Stimulated activated naive CD8-positive, alpha-beta T cell treated with anti-CD3 and anti-CD28 coated beads, Interleukin-15, Interleukin-2, amounts not matched to agents 100 U/mL and 50 U/mL, for 24 hours (primary cell): ENCODE results near the gene CYB5R4.

Source experiments
- ATAC-seq: fragments of 150-1000 bp; cut with Tn5 transposase; one replicate; pipeline ENCODE4 v1.10.0; 2021
- DNase-seq: peaks from one replicate; pipeline ENCODE4 v3.0.0; 2021

The CYB5R4 gene

GRCh38 chr6:83985308-83985713 is 125.8 kb downstream of the CYB5R4 start:
- DNase-seq: no peak

GRCh38 chr6:83985715-83986114 is 126.2 kb downstream of the CYB5R4 start:
- DNase-seq (no peak), ATAC-seq (no peak)

More at GRCh38 chr6:83985308-83985713, 125.8 kb downstream of the CYB5R4 start:
- no peak for ATAC-seq

GRCh38 chr6:83998021-83998584 is 138.6 kb downstream of the CYB5R4 start:
- ATAC-seq: no peak
- no peak for DNase-seq

- ATAC-seq (no peak), DNase-seq (no peak)
These were observed 141.6 kb downstream of the CYB5R4 start for GRCh38 chr6:84001119-84001518.

GRCh38 chr6:84002226-84002625 is 142.7 kb downstream of the CYB5R4 start:
- DNase-seq (no peak), ATAC-seq (no peak)

GRCh38 chr6:84003131-84003530 is 143.6 kb downstream of the CYB5R4 start:
- DNase-seq (no peak), ATAC-seq (no peak)

- DNase-seq (no peak), ATAC-seq (no peak)
These were observed 144.2 kb downstream of the CYB5R4 start for GRCh38 chr6:84003654-84004053.

- no peak for ATAC-seq
- DNase-seq: no peak
These were observed 148.4 kb downstream of the CYB5R4 start for GRCh38 chr6:84007871-84008270.

- DNase-seq (no peak), ATAC-seq (no peak)
These were observed 153.9 kb downstream of the CYB5R4 start for GRCh38 chr6:84013354-84013753.

GRCh38 chr6:84013931-84014330 is 154.4 kb downstream of the CYB5R4 start:
- DNase-seq: no peak
- ATAC-seq: no peak

- no peak for ATAC-seq
- no peak for DNase-seq
These were observed 156.5 kb downstream of the CYB5R4 start for GRCh38 chr6:84016029-84016428.
